Neural cell (in vitro differentiated cells): ENCODE measurements around the gene NUB1.

ENCODE experiments used
- EP300 ChIP-seq: fragments of 450-650 bp; conservative IDR thresholded peaks from 2 replicates; pipeline ENCODE4 v1.6.1; 2014; ENCODE audit warnings: antibody characterized with exemption, mild to moderate bottlenecking, moderate library complexity; ENCODE audit not compliant: poor library complexity, severe bottlenecking
- EZH2 ChIP-seq: fragments of 200-600, 300-800 bp; shearing (Covaris generic), sonication (generic); IDR thresholded peaks from 2 replicates; pipeline ENCODE4 v1.6.1; 2014; ENCODE audit warnings: antibody characterized with exemption, low read length, borderline replicate concordance, mild to moderate bottlenecking; ENCODE audit not compliant: insufficient read depth, poor library complexity, severe bottlenecking
- MXI1 ChIP-seq: fragments of 450-650 bp; conservative IDR thresholded peaks from 2 replicates; pipeline ENCODE4 v1.6.1; 2014; ENCODE audit warnings: antibody characterized with exemption, mild to moderate bottlenecking; ENCODE audit not compliant: poor library complexity, severe bottlenecking
- POLR2AphosphoS5 ChIP-seq: IDR thresholded peaks from 2 replicates; pipeline ENCODE4 v1.6.1; 2012
- RAD21 ChIP-seq: fragments of 450-650 bp; conservative IDR thresholded peaks from 2 replicates; pipeline ENCODE4 v1.6.1; 2014; ENCODE audit warnings: antibody characterized with exemption, mild to moderate bottlenecking, moderate library complexity
- SMC3 ChIP-seq: fragments of 450-650 bp; conservative IDR thresholded peaks from 2 replicates; pipeline ENCODE4 v1.6.1; 2014; ENCODE audit warnings: antibody characterized with exemption, mild to moderate bottlenecking, moderate library complexity; ENCODE audit not compliant: poor library complexity
- TAF1 ChIP-seq: IDR thresholded peaks from 2 replicates; pipeline ENCODE4 v1.6.1; 2012; ENCODE audit warnings: low read depth
- TF ChIP-seq, protein P1 (sequence below): fragments of 450-650 bp; IDR thresholded peaks from 2 replicates; pipeline ENCODE4 v1.5.1; 2014; ENCODE audit warnings: antibody characterized with exemption, mild to moderate bottlenecking, moderate library complexity; ENCODE audit not compliant: poor library complexity, severe bottlenecking
- TF ChIP-seq, protein P2 (sequence below): IDR thresholded peaks from 2 replicates; pipeline ENCODE4 v1.6.1; 2012; ENCODE audit warnings: borderline replicate concordance

- TF ChIP-seq, protein P1, sequence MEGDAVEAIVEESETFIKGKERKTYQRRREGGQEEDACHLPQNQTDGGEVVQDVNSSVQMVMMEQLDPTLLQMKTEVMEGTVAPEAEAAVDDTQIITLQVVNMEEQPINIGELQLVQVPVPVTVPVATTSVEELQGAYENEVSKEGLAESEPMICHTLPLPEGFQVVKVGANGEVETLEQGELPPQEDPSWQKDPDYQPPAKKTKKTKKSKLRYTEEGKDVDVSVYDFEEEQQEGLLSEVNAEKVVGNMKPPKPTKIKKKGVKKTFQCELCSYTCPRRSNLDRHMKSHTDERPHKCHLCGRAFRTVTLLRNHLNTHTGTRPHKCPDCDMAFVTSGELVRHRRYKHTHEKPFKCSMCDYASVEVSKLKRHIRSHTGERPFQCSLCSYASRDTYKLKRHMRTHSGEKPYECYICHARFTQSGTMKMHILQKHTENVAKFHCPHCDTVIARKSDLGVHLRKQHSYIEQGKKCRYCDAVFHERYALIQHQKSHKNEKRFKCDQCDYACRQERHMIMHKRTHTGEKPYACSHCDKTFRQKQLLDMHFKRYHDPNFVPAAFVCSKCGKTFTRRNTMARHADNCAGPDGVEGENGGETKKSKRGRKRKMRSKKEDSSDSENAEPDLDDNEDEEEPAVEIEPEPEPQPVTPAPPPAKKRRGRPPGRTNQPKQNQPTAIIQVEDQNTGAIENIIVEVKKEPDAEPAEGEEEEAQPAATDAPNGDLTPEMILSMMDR = no peak
- TF ChIP-seq EZH2 (no peak), SMC3 (no peak), MXI1 (no peak), RAD21 (no peak), POLR2AphosphoS5 (no peak), EP300 (no peak), TAF1 (no peak)
- TF ChIP-seq, protein P2, sequence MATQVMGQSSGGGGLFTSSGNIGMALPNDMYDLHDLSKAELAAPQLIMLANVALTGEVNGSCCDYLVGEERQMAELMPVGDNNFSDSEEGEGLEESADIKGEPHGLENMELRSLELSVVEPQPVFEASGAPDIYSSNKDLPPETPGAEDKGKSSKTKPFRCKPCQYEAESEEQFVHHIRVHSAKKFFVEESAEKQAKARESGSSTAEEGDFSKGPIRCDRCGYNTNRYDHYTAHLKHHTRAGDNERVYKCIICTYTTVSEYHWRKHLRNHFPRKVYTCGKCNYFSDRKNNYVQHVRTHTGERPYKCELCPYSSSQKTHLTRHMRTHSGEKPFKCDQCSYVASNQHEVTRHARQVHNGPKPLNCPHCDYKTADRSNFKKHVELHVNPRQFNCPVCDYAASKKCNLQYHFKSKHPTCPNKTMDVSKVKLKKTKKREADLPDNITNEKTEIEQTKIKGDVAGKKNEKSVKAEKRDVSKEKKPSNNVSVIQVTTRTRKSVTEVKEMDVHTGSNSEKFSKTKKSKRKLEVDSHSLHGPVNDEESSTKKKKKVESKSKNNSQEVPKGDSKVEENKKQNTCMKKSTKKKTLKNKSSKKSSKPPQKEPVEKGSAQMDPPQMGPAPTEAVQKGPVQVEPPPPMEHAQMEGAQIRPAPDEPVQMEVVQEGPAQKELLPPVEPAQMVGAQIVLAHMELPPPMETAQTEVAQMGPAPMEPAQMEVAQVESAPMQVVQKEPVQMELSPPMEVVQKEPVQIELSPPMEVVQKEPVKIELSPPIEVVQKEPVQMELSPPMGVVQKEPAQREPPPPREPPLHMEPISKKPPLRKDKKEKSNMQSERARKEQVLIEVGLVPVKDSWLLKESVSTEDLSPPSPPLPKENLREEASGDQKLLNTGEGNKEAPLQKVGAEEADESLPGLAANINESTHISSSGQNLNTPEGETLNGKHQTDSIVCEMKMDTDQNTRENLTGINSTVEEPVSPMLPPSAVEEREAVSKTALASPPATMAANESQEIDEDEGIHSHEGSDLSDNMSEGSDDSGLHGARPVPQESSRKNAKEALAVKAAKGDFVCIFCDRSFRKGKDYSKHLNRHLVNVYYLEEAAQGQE = no peak
Observed at GRCh38 chr7:151330661-151331060, 11.0 kb upstream of the NUB1 start.
